ENCODE results near the gene MED31. TPM values are rescaled to one million over a fixed set of nuclear protein-coding genes. Genes with fewer than 3 reads are reported as not detected.

Gene MED31
- 8.4 and 10.1 TPM in 2 replicates for total RNA-seq

DNA sequence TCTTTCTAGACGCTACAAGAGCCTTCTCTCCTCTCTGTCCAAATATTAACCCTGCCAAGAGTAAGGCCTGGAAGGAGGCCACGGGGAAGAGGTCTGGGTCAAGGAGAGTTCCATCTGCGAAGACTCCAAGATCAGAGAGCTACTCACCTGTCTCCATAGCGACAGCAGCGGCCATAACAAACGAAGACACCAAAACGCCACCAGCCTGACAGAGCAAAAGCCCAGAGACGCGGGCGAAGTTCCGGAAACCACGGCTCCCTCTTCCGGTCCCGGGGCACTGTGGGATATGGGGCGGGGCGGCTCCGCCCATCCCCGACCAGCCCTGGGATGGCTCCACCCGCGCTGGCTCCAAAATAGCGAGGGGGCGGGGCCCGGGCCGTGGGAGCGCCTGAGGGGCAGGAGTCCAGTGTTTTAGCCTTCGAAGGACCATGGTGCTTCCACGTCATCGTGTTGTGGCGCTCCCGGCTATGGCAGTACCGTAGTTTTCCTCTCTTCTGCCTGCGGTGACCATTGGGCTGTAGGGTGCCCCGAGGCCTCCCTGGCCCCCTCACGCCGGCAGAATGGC, at the start of gene MED31, which contains the start of gene C17orf100:
MED31 (minus strand) TSS at position 252 of the 565 bp plus-strand sequence; CDS start at position 175, 77 bp downstream.
C17orf100 (plus strand) TSS at position 409 of the 565 bp plus-strand sequence; CDS start at position 561, 152 bp downstream.

DNA sequence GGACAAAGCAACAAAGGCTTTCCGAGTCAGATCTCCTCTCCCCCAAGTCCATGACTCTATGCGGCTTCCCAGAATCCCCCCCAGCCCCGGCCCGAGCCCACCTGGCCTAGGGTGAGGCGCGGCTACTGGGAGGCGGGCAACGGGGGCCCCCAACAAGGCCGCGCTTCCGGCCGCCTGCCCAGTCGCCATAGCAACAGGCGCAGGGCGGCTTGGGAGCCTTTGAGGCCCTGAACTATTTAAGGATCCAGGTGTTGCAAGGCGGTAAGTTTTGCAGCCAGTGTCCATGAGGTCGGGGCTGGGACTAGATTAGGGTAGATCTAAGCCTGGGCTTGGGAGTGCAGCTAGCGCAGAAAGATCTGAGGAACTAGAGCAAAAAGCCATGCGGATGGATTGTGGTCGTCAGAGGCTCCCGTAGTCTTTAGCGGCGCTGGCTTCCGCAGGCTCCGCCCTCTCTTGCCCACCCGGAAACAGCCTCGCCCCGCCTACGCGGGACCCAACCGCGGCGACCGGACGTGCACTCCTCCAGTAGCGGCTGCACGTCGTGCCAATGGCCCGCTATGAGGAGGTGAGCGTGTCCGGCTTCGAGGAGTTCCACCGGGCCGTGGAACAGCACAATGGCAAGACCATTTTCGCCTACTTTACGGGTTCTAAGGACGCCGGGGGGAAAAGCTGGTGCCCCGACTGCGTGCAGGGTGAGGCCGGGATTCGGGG, 10.7 kb downstream of the MED31 start, which contains the start of the genes KIAA0753 and TXNDC17:
KIAA0753 (minus strand) TSS at position 176 of the 711 bp plus-strand sequence. CDS start 5,608 bp downstream, outside the sequence.
TXNDC17 (plus strand) TSS at position 525 of the 711 bp plus-strand sequence; CDS start at position 548, 23 bp downstream.

Other genes starting within 250 kb of the MED31 start
- gene AIPL1, start 216.5 kb downstream of the MED31 start, total RNA-seq, result not detected in 2 replicates
- gene PIMREG, start 207.2 kb downstream of the MED31 start, total RNA-seq, result 9.8 and 33.9 TPM in 2 replicates
- gene PITPNM3, start 95.0 kb downstream of the MED31 start, total RNA-seq, result 9.1 and 16.4 TPM in 2 replicates
- gene KIAA0753, start 10.9 kb downstream of the MED31 start, total RNA-seq, result 8.2 and 10.5 TPM in 2 replicates
- 1,303 and 1,503 TPM in 2 replicates for gene TXNDC17, start 10.5 kb downstream of the MED31 start, total RNA-seq
- 0.23 and 0.38 TPM in 2 replicates for gene C17orf100, start 157 bp upstream of the MED31 start, total RNA-seq
- 0.86 and 0.95 TPM in 2 replicates for gene SLC13A5, start 61.8 kb upstream of the MED31 start, total RNA-seq
- 0.84 and 2.0 TPM in 2 replicates for gene XAF1, start 104.4 kb upstream of the MED31 start, total RNA-seq
- 3.2 and 9.3 TPM in 2 replicates for gene FBXO39, start 124.6 kb upstream of the MED31 start, total RNA-seq
- not detected in 2 replicates for gene TEKT1, start 180.1 kb upstream of the MED31 start, total RNA-seq

All from hair follicular keratinocyte (primary cell).